HG03066 (cell line): Measurements from ENCODE around the gene ASXL1.

ENCODE experiments used
- ATAC-seq: cut with Tn5 transposase; IDR thresholded peaks from one replicate; pipeline ENCODE4 v1.9.1; 2021; ENCODE audit warnings: low read depth; ENCODE audit not compliant: unreplicated experiment

The ASXL1 gene

GRCh38 chr20:32450484-32451061 is 92.4 kb downstream of the ASXL1 start:
- ATAC-seq: no peak

- no peak for ATAC-seq
Measured at GRCh38 chr20:32451340-32451681, 93.2 kb downstream of the ASXL1 start.

- no peak for ATAC-seq
Measured at GRCh38 chr20:32451682-32452461, 93.7 kb downstream of the ASXL1 start.

GRCh38 chr20:32452776-32453466 is 94.8 kb downstream of the ASXL1 start:
- ATAC-seq: no peak

- ATAC-seq: no peak
Measured at GRCh38 chr20:32453467-32454163, 95.5 kb downstream of the ASXL1 start.

GRCh38 chr20:32454164-32455145 is 96.3 kb downstream of the ASXL1 start:
- no peak for ATAC-seq

- ATAC-seq: no peak
Measured at GRCh38 chr20:32455171-32455900, 97.2 kb downstream of the ASXL1 start.

- ATAC-seq: no peak
Measured at GRCh38 chr20:32455901-32456701, 98.0 kb downstream of the ASXL1 start.

GRCh38 chr20:32456869-32457478 is 98.8 kb downstream of the ASXL1 start:
- no peak for ATAC-seq

GRCh38 chr20:32457479-32457986 is 99.4 kb downstream of the ASXL1 start:
- ATAC-seq: no peak

GRCh38 chr20:32458061-32458836 is 100.1 kb downstream of the ASXL1 start:
- no peak for ATAC-seq

- no peak for ATAC-seq
Measured at GRCh38 chr20:32458837-32459220, 100.7 kb downstream of the ASXL1 start.

GRCh38 chr20:32460231-32460630 is 102.1 kb downstream of the ASXL1 start:
- no peak for ATAC-seq

- no peak for ATAC-seq
Measured at GRCh38 chr20:32460683-32461320, 102.7 kb downstream of the ASXL1 start.

GRCh38 chr20:32461836-32462600 is 103.9 kb downstream of the ASXL1 start:
- ATAC-seq: no peak
